Heart left ventricle (tissue), 16 donors: ENCODE results near the gene POLR1H. TPM values are rescaled to one million over a fixed set of nuclear protein-coding genes. Genes with fewer than 3 reads are reported as not detected.

Experiments
- ATAC-seq, 4 donors: fragments of 200-7000 bp; cut with Tn5 transposase; one replicate each; pipeline ENCODE4 v1.9.1; 2020 to 2022; ENCODE audit warnings: moderate library complexity in 4 of 4, mild to moderate bottlenecking in 3 of 4, moderate number of reproducible peaks in 1 of 4
- DNase-seq, 5 donors: peaks; one replicate each; pipeline ENCODE4 v3.0.0-alpha.2; 2020
- H3K27ac ChIP-seq, 12 donors: fragments of 200-600 bp; sonication (generic) in 4 of 12; one replicate each; pipeline versions ENCODE4 v1.5.0 to v1.8.0; 2016 to 2022; ENCODE audit warnings: mild to moderate bottlenecking in 2 of 12
- H3K27me3 ChIP-seq, 9 donors: fragments of 200-600 bp; sonication (generic) in 2 of 9; one replicate each; pipeline versions ENCODE4 v1.5.1 to v1.8.0; 2016 to 2022; ENCODE audit warnings: mild to moderate bottlenecking in 3 of 9
- H3K36me3 ChIP-seq, 9 donors: fragments of 200-600 bp; sonication (generic) in 2 of 9; one replicate each; pipeline versions ENCODE4 v1.5.0 to v1.8.0; 2018 to 2022; ENCODE audit warnings: mild to moderate bottlenecking in 2 of 9
- H3K4me1 ChIP-seq, 12 donors: fragments of 200-600 bp; sonication (generic) in 4 of 12; one replicate each; pipeline versions ENCODE4 v1.5.0 to v1.8.0; 2016 to 2022; ENCODE audit warnings: mild to moderate bottlenecking in 3 of 12
- H3K4me3 ChIP-seq, 12 donors: fragments of 200-600 bp; sonication (generic) in 4 of 12; one replicate each; pipeline versions ENCODE4 v1.5.0 to v1.8.0; 2017 to 2022; ENCODE audit warnings: mild to moderate bottlenecking in 9 of 12, moderate library complexity in 4 of 12
- H3K9me3 ChIP-seq, 12 donors: fragments of 200-600 bp; sonication (generic) in 4 of 12; one replicate each; pipeline versions ENCODE4 v1.5.0 to v1.8.0; 2016 to 2022; ENCODE audit warnings: mild to moderate bottlenecking in 1 of 12
- CTCF ChIP-seq, 12 donors: fragments of 200-600 bp; sonication (generic) in 4 of 12; IDR thresholded peaks; one replicate each; pipeline versions ENCODE4 v1.5.0 to v1.8.0; 2018 to 2022; ENCODE audit warnings: antibody characterized with exemption in 12 of 12, mild to moderate bottlenecking in 5 of 12
- POLR2A ChIP-seq, 2 donors: fragments of 450-650 bp; IDR thresholded peaks; one replicate each; pipeline ENCODE4 v1.6.1; 2017; ENCODE audit warnings: antibody characterized with exemption in 2 of 2, mild to moderate bottlenecking in 2 of 2, moderate library complexity in 2 of 2
- WGBS, 4 donors: extraction: QIAGEN DNeasy Blood & Tissue Kit in 2 of 4; methylation state at CpG; one replicate each; pipeline versions ENCODE4 v1.1.5 to v1.1.7; 2013 to 2018; 5-methylcytosine and 5-hydroxymethylcytosine counted together
- intact Hi-C, 10 donors: fragments of 100-400 bp; cut with DNase I; formaldehyde crosslinking; loops; one replicate each; pipeline versions ENCODE4 v1.11.1 to v1.14.2; 2022
- polyA plus RNA-seq, 2 donors: library from polyadenylated mRNA; stranded (reverse); fragments of 200-250 nt; gene quantifications; one replicate each; pipeline ENCODE4 v1.2.3, GENCODE V29; 2013
- total RNA-seq, 9 donors: library from RNA; depleted of rRNA in 2 of 9; stranded (reverse); fragments of >200 nt in 2 of 9; fragmentation: NEBNext Ultra II Directional in 3 of 9; extraction: Animal tissue kit (Norgen Biotek cat#: 25700) in 3 of 9; gene quantifications; one replicate each; pipeline versions ENCODE4 v1.1.0 to v1.2.4, GENCODE V29; 2016 to 2023
- donor health status: ischemic (EF 13 %, LVEDD 7.1; RV severe dilation, severe dysfunction).
- donor health status: healthy with polysubstance abuse.
- donor health status: DM: no; HTN: yes; CAD: no.
- donor health status: DM: no; HTN: no; CAD: no.
- donor health status: ischemic (EF 25% LVEDD 6.9; RV normal size, moderate dysfunction).
- donor health status: ischemic (EF 25% LVEDD 5.7; RV mildly dilated, moderate dysfunction).
- donor health status: healthy.
- donor health status: DM: yes; HTN: yes; CAD: no.
- donor health status: ischemic (EF 35%, LVEDD 5.7; RV mildly dilated, moderate dysfunction).
- donor health status: nonischemic (EF 11% LVEDD 7.7; RV severe dilation, severe dysfunction).
- donor health status: DM: yes; HTN: yes; CAD: no.
- donor health status: PGD.
- donor health status: ischemic (EF 29% LVEDD 5.4; RV normal size, mild dysfunction).
- donor health status: nonischemic (EF 23%, LVEDD 6.1; RV moderate dilation, normal function).

Gene POLR1H
- total and polyA plus RNA-seq, 11 donors: 11.7 to 46.1 (median 14.8) TPM

- H3K27me3 ChIP-seq: peaks cover 0 to 48% (median 22%) of the 10 kb centered on the region in 9 donors
- peak overlapping the region in 1 of 12 donors; percentile 24 for H3K27ac ChIP-seq
- no peaks in the 10 kb centered on the region for H3K36me3 ChIP-seq
- no peaks in the 10 kb centered on the region for H3K9me3 ChIP-seq
- peak overlapping the region in 11 of 12 donors; percentile 21 to 60 (median 46) for H3K4me3 ChIP-seq
- intact Hi-C loops: loop anchor here (1.0 to 5.0 kb wide), 9 partner anchors 25 to 69 kb away; partner anchors contain the start of genes PPP1R11 (in 6 of the 10) and POLR1H (in 1 of the 10)
- DNase-seq: no peak
- no peak for ATAC-seq
- peaks cover 0 to 38% (median 28%) of the 10 kb centered on the region in 12 donors for H3K4me1 ChIP-seq
- TF ChIP-seq POLR2A (IDR thresholded peaks at IDR 0.05) (no peak), CTCF (IDR thresholded peaks at IDR 0.05) (no peak)
- WGBS, 4 donors: 45 to 56% (median 49%) methylated on average over 3 of the region's 3 CpGs
Measured at GRCh38 chr6:30103872-30104179, 42.8 kb downstream of the POLR1H start.

GRCh38 chr6:30104661-30105060 lies 43.6 kb downstream of the POLR1H start:
- WGBS, 4 donors: 77 to 100% (median 87%) methylated on average over 2 of the region's 2 CpGs
- peaks cover 0 to 48% (median 23%) of the 10 kb centered on the region in 9 donors for H3K27me3 ChIP-seq
- TF ChIP-seq CTCF (IDR thresholded peaks at IDR 0.05) (no peak), POLR2A (IDR thresholded peaks at IDR 0.05) (no peak)
- H3K27ac ChIP-seq: no peak overlapping the region
- peaks cover 0 to 38% (median 28%) of the 10 kb centered on the region in 12 donors for H3K4me1 ChIP-seq
- H3K9me3 ChIP-seq: no peaks in the 10 kb centered on the region
- no peak for DNase-seq
- intact Hi-C loops: loop anchor here in 6 of 10 donors (5.0 kb wide), 3 partner anchors 37 to 68 kb away; partner anchors contain the start of genes PPP1R11 (in 5 of the 6) and POLR1H (in 1 of the 6)
- no peak for ATAC-seq
- no peaks in the 10 kb centered on the region for H3K36me3 ChIP-seq
- no peak overlapping the region for H3K4me3 ChIP-seq

- TF ChIP-seq POLR2A (IDR thresholded peaks at IDR 0.05) (no peak), CTCF (IDR thresholded peaks at IDR 0.05) (no peak)
- Histone ChIP-seq H3K4me3 (no peak overlapping the region), H3K9me3 (no peaks in the 10 kb centered on the region), H3K27ac (no peak overlapping the region), H3K4me1 (peaks cover 0 to 6% (median 0%) of the 10 kb centered on the region in 12 donors), H3K27me3 (peaks cover 0 to 86% (median 29%) of the 10 kb centered on the region in 9 donors), H3K36me3 (no peaks in the 10 kb centered on the region)
- ATAC-seq (no peak), DNase-seq (no peak)
- intact Hi-C loops: no loop called here
- WGBS, 4 donors: 32 to 65% (median 55%) methylated on average over 25 to 27 of the region's 27 CpGs
Measured at GRCh38 chr6:30111266-30111856, 50.3 kb downstream of the POLR1H start.

GRCh38 chr6:30112402-30112994 lies 51.4 kb downstream of the POLR1H start:
- intact Hi-C loops: no loop called here
- H3K27me3 ChIP-seq: peaks cover 0 to 87% (median 29%) of the 10 kb centered on the region in 9 donors
- H3K36me3 ChIP-seq: no peaks in the 10 kb centered on the region
- no peak for ATAC-seq
- no peak for DNase-seq
- peaks cover 0 to 6% (median 0%) of the 10 kb centered on the region in 12 donors for H3K4me1 ChIP-seq
- TF ChIP-seq CTCF (IDR thresholded peaks at IDR 0.05): no peak
- no peak for TF ChIP-seq POLR2A (IDR thresholded peaks at IDR 0.05)
- H3K9me3 ChIP-seq: no peaks in the 10 kb centered on the region
- 71 to 79% (median 75%) methylated on average over 10 of the region's 10 CpGs for WGBS, 4 donors
- H3K4me3 ChIP-seq: no peak overlapping the region
- H3K27ac ChIP-seq: no peak overlapping the region
